MM.1S (cell line): ENCODE results near the gene HNRNPLL.

Source experiments
- DNase-seq: peaks from one replicate; pipeline ENCODE4 v3.0.0-alpha.2; 2015
- H2AFZ ChIP-seq: fragments of 300-600 bp; sonication (generic); 2 replicates; pipeline ENCODE4 v1.6.0; 2016; ENCODE audit warnings: antibody characterized with exemption, low read length
- H3F3A ChIP-seq: fragments of 300-600 bp; sonication (generic); 2 replicates; pipeline ENCODE4 v1.6.1; 2016; ENCODE audit warnings: mild to moderate bottlenecking, antibody characterized with exemption, low read length, moderate library complexity, mixed read lengths; ENCODE audit not compliant: insufficient read depth
- H3K27ac ChIP-seq: fragments of 300-600 bp; sonication (generic); 2 replicates; pipeline ENCODE4 v1.5.1; 2016; ENCODE audit warnings: mild to moderate bottlenecking, low read length
- H3K27me3 ChIP-seq: fragments of 300-600 bp; sonication (generic); replicated peaks from 2 replicates; pipeline ENCODE4 v1.6.0; 2016; ENCODE audit warnings: low read length; ENCODE audit not compliant: insufficient read depth
- H3K36me3 ChIP-seq: fragments of 300-600 bp; sonication (generic); replicated peaks from 2 replicates; pipeline ENCODE4 v1.6.1; 2016; ENCODE audit warnings: mild to moderate bottlenecking, low read length, mixed read lengths; ENCODE audit not compliant: insufficient read depth
- H3K4me1 ChIP-seq: fragments of 300-600 bp; sonication (generic); 2 replicates; pipeline ENCODE4 v1.6.1; 2016; ENCODE audit warnings: low read length, mixed read lengths
- H3K4me2 ChIP-seq: fragments of 300-600 bp; sonication (generic); 2 replicates; pipeline ENCODE4 v1.6.0; 2016; ENCODE audit warnings: low read depth, low read length
- H3K4me3 ChIP-seq: fragments of 300-600 bp; sonication (generic); 2 replicates; pipeline ENCODE4 v1.5.1; 2016; ENCODE audit warnings: low read length, mixed read lengths
- H3K79me2 ChIP-seq: fragments of 300-600 bp; sonication (generic); 2 replicates; pipeline ENCODE4 v1.6.1; 2016; ENCODE audit warnings: mixed run types, low read length, mixed read lengths
- H3K9ac ChIP-seq: fragments of 300-600 bp; sonication (generic); 2 replicates; pipeline ENCODE4 v1.6.1; 2016; ENCODE audit warnings: low read length, mixed read lengths
- H3K9me2 ChIP-seq: fragments of 300-600 bp; sonication (generic); replicated peaks from 2 replicates; pipeline ENCODE4 v1.6.1; 2016; ENCODE audit warnings: mild to moderate bottlenecking, low read length, mixed read lengths; ENCODE audit not compliant: insufficient read depth
- H3K9me3 ChIP-seq: fragments of 300-600 bp; sonication (generic); replicated peaks from 2 replicates; pipeline ENCODE4 v1.6.1; 2016; ENCODE audit warnings: mild to moderate bottlenecking, low read length, mixed read lengths; ENCODE audit not compliant: insufficient read depth
- H4K20me1 ChIP-seq: fragments of 300-600 bp; sonication (generic); 2 replicates; pipeline ENCODE4 v1.6.1; 2016; ENCODE audit warnings: mild to moderate bottlenecking, low read length, moderate library complexity, mixed read lengths; ENCODE audit not compliant: insufficient read depth
- EZH2 ChIP-seq: fragments of 300-600 bp; sonication (generic); optimal IDR thresholded peaks from 2 replicates; pipeline ENCODE3; 2017; ENCODE audit warnings: low read depth, mild to moderate bottlenecking, antibody characterized with exemption, low read length, mixed read lengths
- EZH2phosphoT487 ChIP-seq: fragments of 300-600 bp; sonication (generic); IDR thresholded peaks from 2 replicates; pipeline ENCODE4 v1.6.1; 2018; ENCODE audit warnings: antibody characterized with exemption, low read length
- TF ChIP-seq, protein P1 (sequence below): fragments of 300-600 bp; sonication (generic); IDR thresholded peaks from 2 replicates; pipeline ENCODE4 v1.5.1; 2016; ENCODE audit warnings: antibody characterized with exemption, low read length, mixed read lengths

Gene HNRNPLL

DNA sequence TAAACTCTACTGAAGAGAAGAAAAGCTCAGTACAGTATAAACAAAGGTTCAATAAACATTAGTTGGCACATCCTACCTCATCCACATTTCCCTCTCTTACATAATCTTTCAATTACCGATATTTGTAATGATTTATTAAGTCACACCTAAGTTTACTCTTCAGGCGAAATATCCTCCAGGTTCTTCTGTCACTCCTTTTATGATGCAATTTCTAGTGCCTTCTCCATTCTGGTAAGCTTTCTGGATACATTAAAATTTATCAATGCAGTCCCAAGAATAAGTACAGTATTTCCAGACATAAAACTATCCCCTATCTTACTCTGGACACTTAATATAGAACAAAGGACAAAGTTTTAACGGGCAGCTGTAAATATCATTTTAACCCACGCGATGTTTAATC, 5.6 kb downstream of the HNRNPLL start:
- no peaks in the 10 kb centered on the region for H4K20me1 ChIP-seq
- peaks cover 85% of the 10 kb centered on the region for H3K79me2 ChIP-seq

DNA sequence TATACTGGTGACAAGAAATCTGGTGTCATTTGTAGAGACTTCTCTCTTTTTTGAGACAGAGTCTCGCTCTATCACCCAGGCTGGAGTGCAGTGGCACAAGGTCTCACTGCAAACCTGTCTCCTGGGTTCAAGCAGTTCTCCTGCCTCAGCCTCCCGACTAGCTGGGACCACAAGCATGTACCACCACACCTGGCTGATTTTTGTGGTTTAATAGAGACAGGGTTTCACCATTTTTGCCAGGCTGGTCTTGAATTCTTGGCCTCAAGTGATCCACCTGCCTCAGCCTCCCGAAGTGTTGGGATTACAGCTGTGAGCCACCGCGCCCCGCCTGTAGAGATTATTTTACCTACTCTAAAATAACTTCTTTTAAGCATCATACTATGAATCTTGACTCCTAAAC, 6.5 kb downstream of the HNRNPLL start:
- no peaks in the 10 kb centered on the region for H4K20me1 ChIP-seq
- H3F3A ChIP-seq, result no peaks in the 10 kb centered on the region
- no peak overlapping the region for H3K9ac ChIP-seq
- DNase-seq, result no peak
- H3K4me3 ChIP-seq, result no peak overlapping the region
- no peak overlapping the region for H3K27ac ChIP-seq
- no peak overlapping the region for H3K4me2 ChIP-seq
- H3K9me3 ChIP-seq, result no peaks in the 10 kb centered on the region
- TF ChIP-seq, protein P1, sequence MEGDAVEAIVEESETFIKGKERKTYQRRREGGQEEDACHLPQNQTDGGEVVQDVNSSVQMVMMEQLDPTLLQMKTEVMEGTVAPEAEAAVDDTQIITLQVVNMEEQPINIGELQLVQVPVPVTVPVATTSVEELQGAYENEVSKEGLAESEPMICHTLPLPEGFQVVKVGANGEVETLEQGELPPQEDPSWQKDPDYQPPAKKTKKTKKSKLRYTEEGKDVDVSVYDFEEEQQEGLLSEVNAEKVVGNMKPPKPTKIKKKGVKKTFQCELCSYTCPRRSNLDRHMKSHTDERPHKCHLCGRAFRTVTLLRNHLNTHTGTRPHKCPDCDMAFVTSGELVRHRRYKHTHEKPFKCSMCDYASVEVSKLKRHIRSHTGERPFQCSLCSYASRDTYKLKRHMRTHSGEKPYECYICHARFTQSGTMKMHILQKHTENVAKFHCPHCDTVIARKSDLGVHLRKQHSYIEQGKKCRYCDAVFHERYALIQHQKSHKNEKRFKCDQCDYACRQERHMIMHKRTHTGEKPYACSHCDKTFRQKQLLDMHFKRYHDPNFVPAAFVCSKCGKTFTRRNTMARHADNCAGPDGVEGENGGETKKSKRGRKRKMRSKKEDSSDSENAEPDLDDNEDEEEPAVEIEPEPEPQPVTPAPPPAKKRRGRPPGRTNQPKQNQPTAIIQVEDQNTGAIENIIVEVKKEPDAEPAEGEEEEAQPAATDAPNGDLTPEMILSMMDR, result no peak
- TF ChIP-seq EZH2 (no peak), EZH2phosphoT487 (no peak)
- H3K4me1 ChIP-seq, result no peaks in the 10 kb centered on the region; the same call in 1 of the 2 replicates
- H3K36me3 ChIP-seq, result no peaks in the 10 kb centered on the region
- no peak overlapping the region for H2AFZ ChIP-seq
- no peaks in the 10 kb centered on the region for H3K27me3 ChIP-seq
- no peaks in the 10 kb centered on the region for H3K9me2 ChIP-seq
- H3K79me2 ChIP-seq, result peaks cover 80% of the 10 kb centered on the region

More for the DNA sequence above, 5.6 kb downstream of the HNRNPLL start:
- no peak overlapping the region for H3K4me2 ChIP-seq
- no peaks in the 10 kb centered on the region for H3K36me3 ChIP-seq
- H3K9ac ChIP-seq, result no peak overlapping the region
- no peaks in the 10 kb centered on the region for H3F3A ChIP-seq
- no peaks in the 10 kb centered on the region; the same call in 1 of the 2 replicates for H3K4me1 ChIP-seq
- H3K27ac ChIP-seq, result no peak overlapping the region
- no peaks in the 10 kb centered on the region for H3K27me3 ChIP-seq
- no peaks in the 10 kb centered on the region for H3K9me3 ChIP-seq
- no peak for TF ChIP-seq EZH2
- TF ChIP-seq EZH2phosphoT487, result no peak
- TF ChIP-seq, protein P1, result no peak
- no peaks in the 10 kb centered on the region for H3K9me2 ChIP-seq
- no peak overlapping the region for H2AFZ ChIP-seq
- H3K4me3 ChIP-seq, result no peak overlapping the region
- DNase-seq, result no peak

DNA sequence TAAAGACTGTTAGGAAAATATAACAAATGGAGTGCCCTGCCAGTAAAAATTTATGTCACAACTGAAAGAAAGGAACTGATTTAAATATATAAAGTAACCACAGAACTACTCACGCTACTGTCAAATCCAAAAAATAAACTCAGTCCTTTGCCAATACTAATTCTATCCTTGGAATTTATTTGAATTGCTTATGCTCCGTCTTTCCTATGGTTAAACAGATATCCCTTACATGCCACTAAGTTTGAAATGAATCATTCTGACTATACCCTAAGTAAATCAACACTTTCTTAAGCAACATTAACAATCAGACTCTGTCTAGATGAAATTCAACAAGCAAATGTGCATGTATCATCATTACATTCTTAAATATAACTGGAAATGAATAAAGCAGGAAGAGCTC, 9.8 kb downstream of the HNRNPLL start:
- no peaks in the 10 kb centered on the region for H3K36me3 ChIP-seq
- H3K79me2 ChIP-seq, result peaks cover 68% of the 10 kb centered on the region
- DNase-seq, result no peak
- no peak overlapping the region for H2AFZ ChIP-seq
- H3K4me3 ChIP-seq, result no peak overlapping the region
- no peak overlapping the region for H3K9ac ChIP-seq
- H3K9me2 ChIP-seq, result no peaks in the 10 kb centered on the region
- peaks cover 4% of the 10 kb centered on the region; the same call in 1 of the 2 replicates for H3F3A ChIP-seq
- peaks cover 10% of the 10 kb centered on the region for H3K4me1 ChIP-seq
- H3K27me3 ChIP-seq, result no peaks in the 10 kb centered on the region
- TF ChIP-seq, protein P1, result no peak
- TF ChIP-seq EZH2, result no peak
- TF ChIP-seq EZH2phosphoT487, result no peak
- no peak overlapping the region for H3K27ac ChIP-seq
- no peak overlapping the region for H3K4me2 ChIP-seq
- H3K9me3 ChIP-seq, result no peaks in the 10 kb centered on the region
- no peaks in the 10 kb centered on the region for H4K20me1 ChIP-seq
